T-helper 1 cell treated with Interleukin-12 subunit alpha and Interleukin-12 subunit beta and Interleukin-4 antibody, amounts not matched to agents 30 ng/mL and 1 ng/mL, for 36 hours (primary cell): ENCODE results near the gene ARL3. TPM values are rescaled to one million over a fixed set of nuclear protein-coding genes. Genes with fewer than 3 reads are reported as not detected.
"Not testable (repeated sequence)": the region's sequence is repeated elsewhere in the genome, so short reads cannot be mapped to it uniquely, and the experiment has no call there.

Source experiments
- intact Hi-C: fragments of 100-400 bp; cut with micrococcal nuclease; formaldehyde crosslinking; loops from one replicate; pipeline ENCODE4 v1.15.1; 2024
- total RNA-seq: library from RNA; stranded (reverse); gene quantifications from 2 replicates; pipeline ENCODE4 v1.2.3, GENCODE V29; 2022

Gene ARL3
- total RNA-seq, 1 donor from 2014 or later: 4.0 TPM

DNA sequence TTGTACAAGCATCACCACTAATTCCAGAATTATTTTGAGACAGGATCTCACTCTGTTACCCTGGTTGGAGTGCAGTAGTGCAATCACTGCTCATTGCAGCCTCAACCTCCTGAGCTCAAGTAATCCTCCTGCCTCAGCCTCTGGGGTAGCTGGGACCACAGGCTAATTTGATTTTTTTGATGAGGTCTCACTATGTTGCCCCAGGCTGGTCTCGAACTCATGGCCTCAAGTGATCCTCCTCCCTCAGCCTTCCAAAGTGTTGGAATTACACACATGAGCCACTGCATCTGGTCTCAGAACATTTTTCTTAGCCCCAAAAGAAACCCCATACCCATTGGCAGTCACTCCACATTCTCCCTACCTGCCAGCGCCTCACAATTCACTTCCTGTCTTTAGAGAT lies 26.0 kb upstream of the ARL3 start:
- intact Hi-C loops: loop anchor here (5.0 kb wide), 1 partner anchor 308 kb away; the partner anchor contains the start of gene CUEDC2

DNA sequence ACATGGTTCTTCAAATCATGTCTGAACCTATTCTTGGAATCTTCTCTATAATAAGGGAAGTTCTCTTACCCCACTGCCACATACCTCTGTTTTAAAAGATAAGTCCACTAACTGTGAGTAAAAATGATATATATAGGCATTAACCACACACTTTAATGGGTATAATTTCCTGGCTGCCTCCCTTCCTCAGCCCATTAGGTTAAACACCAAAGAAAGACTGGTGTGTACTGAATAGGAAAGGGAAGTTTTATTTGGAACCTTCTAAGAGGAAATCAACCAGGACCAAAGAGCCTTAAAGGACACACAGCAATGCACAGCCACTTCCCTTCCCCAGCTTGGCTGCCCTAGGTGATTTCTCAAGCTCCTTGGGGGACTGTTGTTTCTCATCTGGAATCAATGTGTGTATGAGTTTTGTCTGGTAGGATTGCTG lies 24.5 kb upstream of the ARL3 start:
- intact Hi-C loops: no loop called here

DNA sequence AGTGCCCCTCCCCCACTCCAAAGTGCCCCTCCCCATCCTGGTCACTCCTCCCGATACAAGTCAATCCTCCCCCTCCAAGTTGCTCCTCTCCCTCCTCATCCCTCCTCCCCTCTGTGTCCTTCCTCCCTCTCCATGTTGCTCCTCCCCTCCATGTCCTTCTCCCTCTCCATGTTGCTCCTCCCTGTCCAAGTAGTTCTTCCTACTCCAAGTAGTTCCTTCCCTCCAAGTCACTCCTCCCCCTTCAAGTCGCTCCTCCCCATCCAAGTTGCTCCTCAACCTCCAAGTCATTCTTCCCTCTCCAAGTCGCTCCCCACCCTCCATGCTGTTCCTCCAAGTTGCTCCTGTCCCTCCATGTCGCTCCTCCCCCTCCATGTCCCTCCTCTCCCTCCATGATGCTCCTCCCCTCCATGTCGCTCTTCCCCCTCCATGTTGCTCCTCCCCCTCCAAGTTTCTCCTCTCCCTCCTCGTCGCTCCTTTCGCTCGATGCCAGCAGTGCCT lies 20.9 kb upstream of the ARL3 start:
- intact Hi-C loops: no loop called here

DNA sequence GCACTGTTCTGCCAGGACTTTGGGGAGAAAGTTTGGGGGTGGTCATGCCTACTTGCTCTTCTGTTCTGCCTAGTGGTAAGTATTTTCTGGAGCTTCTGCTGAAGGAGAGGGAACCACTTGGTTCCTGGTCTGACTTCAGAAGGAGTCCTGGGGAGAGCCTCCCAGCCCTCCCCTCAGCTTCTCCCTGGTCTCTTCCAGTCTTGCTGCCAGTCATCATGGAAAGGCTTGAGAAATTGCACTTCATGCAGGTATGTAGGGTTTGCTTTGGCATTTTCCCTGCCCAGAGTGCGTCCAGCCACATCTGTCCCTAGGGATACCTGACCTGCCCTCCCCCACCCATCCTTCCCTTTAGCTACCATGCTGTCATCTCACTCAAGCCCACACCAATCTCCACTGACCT lies 18.5 kb upstream of the ARL3 start:
- intact Hi-C loops: no loop called here

DNA sequence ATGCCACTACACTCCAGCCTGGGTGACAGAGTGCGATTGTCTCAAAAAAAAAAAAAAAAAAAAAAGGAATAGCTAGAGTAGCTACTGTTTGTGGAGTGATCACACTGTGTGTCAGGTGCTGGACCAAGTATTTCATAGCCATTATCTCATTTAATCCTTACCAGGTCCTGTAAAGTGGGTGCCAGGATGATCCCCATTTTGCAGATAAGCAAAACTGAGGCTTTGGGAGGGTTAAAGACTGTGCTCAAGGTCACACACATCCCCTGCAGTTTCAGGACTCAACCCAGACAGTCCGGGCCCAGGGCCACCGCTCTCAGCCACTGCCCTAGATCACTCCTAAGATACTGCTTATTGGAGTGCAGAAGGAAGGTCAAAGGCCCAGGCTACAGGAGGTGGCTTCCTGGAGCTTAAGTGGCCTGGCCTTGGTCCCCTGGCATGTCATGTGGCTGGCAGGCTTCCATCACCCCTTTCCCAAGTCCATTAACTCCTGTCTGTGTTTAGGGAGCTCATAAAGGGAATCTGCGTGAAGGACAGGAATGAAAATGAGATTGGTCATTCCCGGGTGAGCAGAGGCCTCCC lies 17.1 kb upstream of the ARL3 start:
- intact Hi-C loops: no loop called here

DNA sequence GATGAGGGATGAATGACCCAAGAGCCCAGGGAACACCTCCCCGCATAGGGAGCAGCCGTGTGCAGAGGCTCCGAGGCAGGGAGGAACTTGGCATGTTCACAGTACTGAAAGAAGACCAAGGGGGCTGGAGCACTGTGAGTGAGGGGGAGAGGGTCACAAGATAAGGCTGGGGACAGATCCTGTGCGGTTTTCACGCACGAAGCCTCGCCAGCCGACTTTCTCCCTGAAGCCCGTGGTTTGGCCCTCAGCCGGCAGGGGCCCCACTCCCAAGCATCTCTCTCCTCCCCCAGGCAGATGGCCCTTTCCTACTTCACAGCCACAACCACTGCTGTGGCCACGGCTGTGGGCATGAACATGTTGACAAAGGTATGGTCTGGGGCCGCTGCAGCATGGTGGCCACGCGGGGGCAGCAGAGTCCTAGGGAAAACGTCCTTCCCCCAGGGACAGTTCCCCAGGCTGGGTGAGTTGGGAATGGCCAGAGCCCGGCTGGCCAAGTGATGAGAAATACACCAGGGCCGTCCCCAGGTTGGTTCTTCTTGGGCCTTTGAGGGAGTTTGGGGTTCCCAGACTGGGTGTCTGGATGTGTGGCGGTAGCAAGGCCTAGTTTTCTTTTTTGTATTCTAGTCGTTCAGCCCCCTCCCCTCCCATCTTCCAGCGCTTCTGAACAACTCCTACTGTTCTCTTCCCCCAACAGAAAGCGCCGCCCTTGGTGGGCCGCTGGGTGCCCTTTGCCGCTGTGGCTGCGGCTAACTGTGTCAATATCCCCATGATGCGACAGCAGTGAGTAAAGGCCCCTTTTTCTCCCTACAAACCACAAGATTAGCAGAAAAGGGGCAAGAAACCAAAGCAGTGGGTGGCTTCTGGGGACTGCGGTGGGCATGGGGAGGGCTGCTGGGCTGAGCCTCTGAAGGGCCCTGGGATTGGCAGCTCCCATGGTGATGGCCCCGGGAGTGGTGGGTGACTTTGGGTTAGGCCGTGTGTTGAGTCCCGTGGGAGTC lies 15.1 kb upstream of the ARL3 start:
- intact Hi-C loops: loop anchor here (1.0 to 5.0 kb wide), 4 partner anchors 172 to 515 kb away; partner anchors contain the start of genes CNNM2 and RPEL1

DNA sequence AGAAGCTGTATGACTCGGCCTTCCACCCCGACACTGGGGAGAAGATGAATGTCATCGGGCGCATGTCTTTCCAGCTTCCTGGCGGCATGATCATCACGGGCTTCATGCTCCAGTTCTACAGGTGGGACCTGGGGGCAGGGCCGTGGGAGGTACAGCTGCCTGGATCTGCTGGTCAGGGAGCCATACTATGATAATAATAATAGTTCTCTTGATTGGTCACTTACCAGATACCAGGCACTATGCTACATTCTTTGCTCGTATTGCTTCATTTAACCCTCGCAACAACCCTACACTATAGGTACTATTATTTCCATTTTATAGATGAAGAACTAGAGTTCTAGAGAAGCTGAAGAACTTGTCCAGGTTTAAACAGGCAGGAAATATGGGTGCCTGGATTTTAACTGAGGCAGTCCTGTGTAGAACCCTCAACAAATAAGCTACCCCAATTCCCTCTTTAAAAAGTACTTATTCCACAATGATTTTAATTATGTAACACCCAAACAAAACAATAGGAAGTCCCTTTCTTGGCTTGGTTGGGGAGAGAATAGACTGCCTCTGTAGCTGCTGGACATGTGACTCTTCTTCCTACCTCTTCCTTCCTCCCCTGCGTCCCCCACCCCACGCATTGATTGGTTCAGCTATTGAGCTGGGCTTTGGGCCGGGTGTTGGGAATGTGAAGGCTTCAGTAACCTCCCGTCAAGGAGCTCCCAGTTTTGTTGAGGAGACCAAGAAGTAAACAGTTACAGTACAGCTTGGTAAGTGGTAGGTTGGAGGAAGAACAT lies 13.0 kb upstream of the ARL3 start:
- intact Hi-C loops: loop anchor here (5.0 kb wide), 1 partner anchor 190 kb away; the partner anchor contains the start of gene CNNM2

DNA sequence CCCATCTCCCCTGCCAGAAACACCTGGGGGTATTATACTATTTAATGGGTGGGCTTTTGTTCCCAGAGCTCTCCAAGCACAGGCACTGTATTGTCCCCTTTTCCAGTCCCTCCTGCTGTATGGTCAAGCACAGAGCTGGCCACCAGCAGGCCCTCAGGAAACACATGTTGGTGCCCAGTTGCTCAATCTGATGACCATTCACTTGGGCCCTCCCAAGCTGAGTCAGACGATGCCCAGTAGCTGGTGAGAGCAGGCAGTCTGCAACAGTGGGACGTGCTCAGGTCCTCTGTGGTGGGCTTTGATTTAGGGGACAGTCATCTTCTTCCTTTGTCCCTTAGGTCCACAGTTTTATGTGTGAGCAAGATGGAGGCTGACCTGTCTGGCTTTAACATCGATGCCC lies 12.1 kb upstream of the ARL3 start:
- intact Hi-C loops: loop anchor here (5.0 kb wide), 1 partner anchor 191 kb away; the partner anchor contains the start of gene CNNM2

DNA sequence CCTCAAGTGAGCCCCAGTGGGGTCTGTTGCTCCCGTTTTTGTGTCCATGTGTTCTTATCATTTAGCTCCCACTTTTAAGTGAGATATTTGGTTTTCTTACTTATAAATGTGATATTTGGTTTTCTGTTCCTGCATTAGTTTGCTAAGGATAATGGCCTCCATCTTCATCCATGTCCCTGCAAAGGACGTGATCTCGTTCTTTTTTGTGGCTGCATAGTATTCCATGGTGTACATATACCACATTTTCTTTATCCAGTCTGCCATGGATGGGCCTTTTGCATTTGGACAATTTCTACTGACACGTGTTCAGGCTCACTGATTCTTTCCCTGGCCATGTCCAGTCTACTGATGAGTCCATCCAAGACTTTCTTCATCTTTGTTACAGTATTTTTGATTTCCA lies 9.8 kb upstream of the ARL3 start:
- intact Hi-C loops: no loop called here

DNA sequence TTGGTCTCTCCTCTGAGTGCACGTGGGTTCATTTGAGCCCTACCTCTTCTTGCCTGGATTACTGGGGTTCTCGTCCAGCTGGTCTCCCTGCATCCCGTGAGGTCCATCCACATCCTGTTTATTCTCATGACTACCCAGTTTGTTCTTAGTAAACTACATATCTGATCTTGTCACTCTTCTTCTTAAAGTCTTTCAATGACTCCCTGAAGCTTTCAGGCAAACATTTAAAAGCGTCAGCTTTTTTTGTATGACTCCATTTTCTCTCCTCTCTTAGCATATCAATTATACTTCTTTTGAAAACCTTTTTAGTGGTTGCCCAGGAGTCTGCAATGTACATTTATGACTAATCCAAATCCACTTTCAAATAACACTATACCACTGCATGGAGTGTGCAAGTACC lies 7.8 kb upstream of the ARL3 start:
- intact Hi-C loops: no loop called here

DNA sequence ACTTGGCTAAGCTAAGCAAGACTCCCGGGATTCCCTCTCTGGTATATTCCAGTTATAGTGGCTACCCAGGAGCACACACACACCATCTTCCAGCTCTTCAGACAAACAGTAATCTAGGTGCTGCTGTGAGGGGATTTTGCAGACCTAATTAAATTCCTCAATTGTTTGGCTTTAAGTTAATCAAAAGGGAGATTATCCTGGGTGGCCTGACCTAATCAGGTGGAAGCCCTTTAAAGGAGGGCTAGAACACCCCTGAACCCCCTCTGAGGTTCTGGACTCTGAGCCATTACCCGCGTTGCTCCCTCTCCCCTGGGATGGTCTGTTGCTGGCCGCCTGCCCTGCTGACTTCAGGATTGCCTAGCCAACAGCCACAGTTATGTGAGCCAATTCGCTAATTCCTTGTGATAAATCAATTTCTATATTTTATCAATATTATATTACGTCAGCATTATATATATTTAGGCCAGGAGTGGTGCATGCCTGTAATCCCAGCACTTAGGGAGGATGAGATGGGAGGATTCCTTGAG lies 6.6 kb upstream of the ARL3 start:
- intact Hi-C loops: no loop called here

DNA sequence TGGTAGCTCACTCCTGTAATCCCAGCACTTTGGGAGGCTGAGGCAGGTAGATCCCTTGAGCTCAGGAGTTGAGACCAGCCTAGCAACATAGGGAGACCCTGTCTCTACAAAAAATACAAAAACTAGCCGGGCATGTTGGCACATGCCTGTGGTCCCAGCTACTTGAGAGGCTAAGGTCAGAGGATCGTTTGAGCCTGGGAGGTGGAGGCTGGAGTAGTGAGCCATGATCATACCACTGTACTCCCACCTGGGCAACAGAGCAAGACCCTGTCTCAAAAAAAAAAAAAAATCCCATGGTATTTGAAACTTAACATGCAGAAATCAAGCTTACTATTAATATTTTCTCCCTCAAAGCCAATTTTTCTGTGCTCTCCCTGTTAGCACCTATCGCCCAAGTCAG lies 6.1 kb upstream of the ARL3 start:
- intact Hi-C loops: no loop called here

DNA sequence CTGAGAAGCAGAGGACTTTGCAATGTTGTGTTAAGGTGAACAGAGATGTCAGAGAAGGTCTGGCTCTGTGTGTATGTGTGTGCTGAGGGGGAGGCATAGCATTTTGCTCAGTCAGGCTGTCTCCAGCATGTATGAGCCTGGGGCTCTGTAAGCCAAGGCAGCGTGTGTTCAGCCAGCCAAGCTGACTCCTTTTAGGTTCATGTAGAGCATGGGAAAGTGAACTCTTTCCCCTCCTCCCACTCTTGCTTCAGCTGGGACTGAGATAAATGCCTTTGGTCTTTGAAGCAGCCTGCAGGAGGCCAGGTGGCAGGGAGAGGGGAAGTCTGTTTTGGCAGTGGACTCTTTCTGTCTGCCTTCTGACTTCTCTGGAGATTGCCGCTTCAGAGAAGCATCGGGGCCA lies 4.0 kb upstream of the ARL3 start:
- intact Hi-C loops: no loop called here

DNA sequence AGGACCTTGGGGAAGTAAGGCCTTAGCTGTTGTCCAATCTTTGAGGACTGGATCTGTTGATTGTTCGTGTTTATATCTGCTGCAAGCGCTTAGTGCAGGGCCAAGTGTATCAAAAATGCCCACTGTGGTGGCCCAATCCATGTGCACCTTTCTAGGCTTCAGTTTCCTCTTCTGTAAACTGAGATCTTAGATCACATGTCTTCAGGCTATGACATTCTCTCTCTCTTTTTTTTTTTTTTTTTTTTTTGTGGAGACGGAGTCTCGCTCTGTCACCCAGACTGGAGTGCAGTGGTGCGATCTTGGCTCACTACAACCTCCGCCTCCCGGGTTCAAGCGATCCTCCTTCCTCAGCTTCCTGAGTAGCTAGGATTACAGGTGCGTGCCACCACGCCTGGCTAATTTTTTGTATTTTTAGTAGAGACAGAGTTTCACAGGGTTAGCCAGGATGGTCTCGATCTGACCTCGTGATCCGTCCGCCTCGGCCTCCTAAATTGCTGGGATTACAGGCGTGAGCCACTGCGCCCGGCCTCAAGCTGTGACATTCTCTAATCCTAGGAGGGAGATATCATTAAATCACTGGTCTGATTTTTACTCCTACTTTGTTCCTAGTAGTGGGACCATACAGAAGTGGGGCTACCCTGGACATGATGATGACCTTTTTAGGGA lies 2.8 kb upstream of the ARL3 start:
- intact Hi-C loops: not testable (repeated sequence)

DNA sequence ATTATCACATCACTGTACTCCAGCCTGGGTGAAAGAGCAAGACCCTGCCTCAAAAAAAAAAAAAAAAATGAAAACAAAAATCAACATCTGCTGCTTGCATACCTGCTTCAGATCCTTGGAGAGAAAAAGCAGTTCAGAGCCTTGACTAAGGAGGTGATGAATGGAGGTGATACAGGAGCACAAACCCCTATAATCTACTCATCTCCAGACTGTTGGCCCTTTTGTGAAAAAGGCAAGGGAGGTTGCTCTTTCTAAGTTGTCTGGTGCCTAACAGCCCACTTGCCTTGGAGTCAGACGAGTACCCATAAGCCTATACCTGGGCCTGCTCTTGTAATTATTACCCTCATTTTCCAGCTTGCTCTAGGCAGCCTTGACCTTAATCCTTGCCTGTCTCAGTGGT lies 1.7 kb upstream of the ARL3 start:
- intact Hi-C loops: no loop called here

DNA sequence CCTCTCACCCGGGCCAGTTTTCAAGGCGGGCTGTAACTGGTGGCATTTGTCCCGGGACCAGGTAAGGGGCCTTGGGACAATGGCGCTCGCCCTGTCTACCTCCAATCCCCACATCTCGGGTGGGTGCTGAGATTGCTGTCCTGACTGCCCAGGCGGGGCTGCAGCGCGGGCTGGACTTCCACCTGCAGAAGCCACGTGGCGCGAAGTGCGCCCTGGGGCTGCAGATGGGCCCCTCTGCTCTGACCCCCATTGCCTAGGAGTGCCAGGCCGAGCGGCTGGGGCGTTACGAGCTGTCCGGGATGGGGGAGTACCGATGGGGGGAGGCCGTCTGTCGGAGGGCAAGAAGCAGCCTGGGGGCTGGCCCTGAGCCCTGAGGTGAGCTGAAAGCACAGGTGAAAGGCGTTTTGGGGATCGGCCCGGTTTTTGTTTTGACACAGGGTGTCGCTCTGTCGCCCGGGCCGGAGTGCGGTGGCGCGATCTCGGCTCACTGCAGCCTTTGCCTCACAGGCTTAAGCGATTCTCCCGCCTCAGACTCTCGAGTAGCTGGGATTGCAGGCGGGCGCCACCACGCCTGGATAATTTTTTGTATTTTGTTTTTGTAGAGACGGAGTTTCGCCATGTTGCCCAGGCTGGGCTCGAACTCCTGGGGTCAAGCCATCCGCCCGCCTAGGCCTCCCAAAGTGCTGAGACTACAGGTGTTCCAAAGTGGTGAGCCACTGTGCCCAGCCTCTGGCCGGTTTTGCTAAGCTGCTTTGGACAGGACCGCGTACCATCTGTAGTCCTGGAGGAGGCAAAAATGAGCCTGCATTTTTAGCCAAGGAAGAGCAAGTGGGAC lies 641 bp upstream of the ARL3 start, which contains the start of gene SFXN2:
TSS of gene SFXN2 (plus strand) at position 16 of the 835 bp plus-strand sequence. CDS start 12,001 bp downstream, outside the sequence.
- intact Hi-C loops: loop anchor here (1.0 to 5.0 kb wide), 15 partner anchors 28 to 1407 kb away; partner anchors contain the start of genes ACTR1A, ATP5MK, BORCS7 and CNNM2

DNA sequence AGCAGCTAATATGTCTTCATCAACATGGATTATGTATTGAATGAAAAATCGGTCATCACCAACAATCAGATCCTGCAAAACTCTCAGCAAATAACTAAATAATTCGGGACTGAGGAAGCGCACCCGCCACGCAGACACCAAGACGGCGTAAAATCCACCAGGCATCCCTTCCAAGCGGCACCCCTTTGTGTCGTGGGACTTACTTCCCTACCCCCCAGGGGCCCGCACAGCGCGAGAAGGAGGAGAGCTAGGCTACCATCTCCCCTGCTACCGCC lies 721 bp downstream of the ARL3 start:
- intact Hi-C loops: loop anchor here (5.0 kb wide), 2 partner anchors 281 to 1409 kb away; partner anchors contain the start of genes CUEDC2 and SFR1

DNA sequence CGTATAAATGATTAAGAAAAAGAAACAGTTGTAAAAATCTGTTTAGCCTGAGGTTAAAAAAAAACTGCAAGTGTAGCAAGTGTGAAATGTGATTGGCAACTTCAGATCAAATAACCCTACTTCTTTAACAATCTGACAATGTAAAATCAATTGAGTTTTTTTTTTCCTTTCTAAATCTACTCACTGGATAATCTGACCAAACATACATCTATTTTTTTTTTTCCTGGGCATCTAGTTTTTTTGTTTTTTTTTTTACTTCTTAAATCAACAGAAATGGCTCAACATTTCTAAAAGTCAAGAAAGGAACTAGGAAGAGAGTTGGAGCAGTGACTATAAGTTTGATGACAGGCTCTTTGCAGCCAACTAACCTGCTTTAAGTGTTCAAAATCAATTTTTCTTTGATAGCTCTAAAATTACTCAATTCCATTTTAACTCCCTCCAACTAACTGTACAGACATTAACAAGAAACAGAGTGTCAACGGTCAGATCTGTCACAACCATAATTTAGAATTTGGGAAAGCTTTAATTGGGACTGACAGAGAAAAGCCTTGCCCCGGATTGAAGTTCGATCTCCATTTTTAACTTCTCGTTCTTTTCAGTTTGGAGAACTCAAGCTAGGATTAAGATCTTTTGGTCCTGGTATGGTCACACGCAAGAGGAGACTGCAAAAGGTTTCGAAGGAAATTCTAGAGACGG lies 1.2 kb downstream of the ARL3 start:
- intact Hi-C loops: loop anchor here (5.0 kb wide), 2 partner anchors 281 to 1409 kb away; partner anchors contain the start of genes CUEDC2 and SFR1

DNA sequence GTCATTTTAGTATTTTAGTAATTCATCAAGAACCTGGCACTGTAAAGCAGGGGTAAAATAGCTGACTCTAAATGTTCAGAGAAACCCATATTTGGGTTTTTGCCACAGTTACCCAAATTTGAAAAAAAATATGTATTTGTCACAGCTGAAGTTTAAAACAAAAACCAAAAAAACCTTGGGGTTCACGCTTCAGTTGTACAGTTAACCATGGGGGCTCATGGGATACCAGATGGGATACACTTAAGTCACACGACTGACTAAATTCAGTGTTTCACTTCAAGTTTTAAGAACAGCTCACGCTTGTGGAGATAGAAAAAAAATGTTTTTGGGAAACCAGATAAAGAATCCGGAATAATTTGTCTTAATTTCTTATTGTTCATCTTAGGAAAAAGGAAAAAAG lies 2.1 kb downstream of the ARL3 start:
- intact Hi-C loops: loop anchor here (5.0 kb wide), 2 partner anchors 280 to 1410 kb away; partner anchors contain the start of genes CUEDC2 and SFR1
